Measurements from ENCODE around the gene SPOCK1. TPM values are rescaled to one million over a fixed set of nuclear protein-coding genes. Genes with fewer than 3 reads are reported as not detected.

Gene SPOCK1
- total and polyA plus RNA-seq, 7 donors, result 4.2 to 52.7 (median 16.0) TPM

DNA sequence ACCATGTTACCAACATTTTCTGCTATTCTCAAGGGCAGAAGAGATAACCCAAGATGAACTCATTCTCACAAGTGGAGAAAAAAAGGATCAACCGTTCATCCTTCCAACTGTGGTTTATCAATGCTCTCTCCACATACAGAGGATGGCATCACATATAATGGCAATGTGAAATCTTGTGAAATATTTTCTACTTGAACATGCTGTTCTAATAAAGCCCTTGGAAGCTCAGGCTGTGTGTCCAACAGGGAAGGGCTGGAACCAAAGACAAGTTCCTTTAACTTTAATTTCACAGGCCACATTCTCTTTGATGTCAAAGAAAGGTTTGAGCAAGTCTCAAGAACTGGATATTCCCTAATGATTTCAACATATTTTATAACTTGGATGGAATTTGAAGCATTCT, 230.5 kb downstream of the SPOCK1 start:
- intact Hi-C loops (cut with DNase I), result no loop called here
- no peak for ATAC-seq
- H3K4me3 ChIP-seq, result no peak overlapping the region

DNA sequence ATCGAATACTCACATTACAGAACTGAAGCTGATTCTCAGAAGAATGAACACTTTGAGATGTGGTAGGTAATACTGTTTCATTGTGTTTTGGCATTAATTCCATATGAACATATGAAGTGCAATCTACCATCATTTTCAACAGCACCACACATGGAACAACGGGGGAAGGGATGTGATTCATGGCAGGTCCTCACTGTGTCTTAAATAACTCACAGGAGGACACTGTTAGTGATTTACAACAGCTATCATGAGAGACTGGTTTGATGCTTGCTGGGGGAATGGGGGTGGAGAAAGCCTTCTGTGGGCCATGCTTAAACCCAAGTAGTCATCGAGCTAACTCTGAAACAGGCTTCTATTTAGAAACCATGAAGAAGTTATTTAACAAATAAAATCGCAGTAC, 232.9 kb downstream of the SPOCK1 start:
- WGBS, 3 donors, result 59 to 73% (median 71%) methylated on average over 4 of the region's 4 CpGs
- H3K27ac ChIP-seq, result no peak overlapping the region
- DNase-seq (no peak), ATAC-seq (no peak)
- intact Hi-C loops (cut with DNase I), result no loop called here
- no peaks in the 10 kb centered on the region for H3K9me3 ChIP-seq
- H3K27me3 ChIP-seq (ENCODE audit: insufficient read depth in 3 of 3, low read length in 2 of 3), result no peaks in the 10 kb centered on the region
- H3K36me3 ChIP-seq (ENCODE audit: insufficient read depth in 1 of 2, low read depth in 1 of 2), result no peaks in the 10 kb centered on the region
- no peak overlapping the region for H3K4me3 ChIP-seq
- H3K4me1 ChIP-seq, result no peaks in the 10 kb centered on the region
- TF ChIP-seq, protein P1, sequence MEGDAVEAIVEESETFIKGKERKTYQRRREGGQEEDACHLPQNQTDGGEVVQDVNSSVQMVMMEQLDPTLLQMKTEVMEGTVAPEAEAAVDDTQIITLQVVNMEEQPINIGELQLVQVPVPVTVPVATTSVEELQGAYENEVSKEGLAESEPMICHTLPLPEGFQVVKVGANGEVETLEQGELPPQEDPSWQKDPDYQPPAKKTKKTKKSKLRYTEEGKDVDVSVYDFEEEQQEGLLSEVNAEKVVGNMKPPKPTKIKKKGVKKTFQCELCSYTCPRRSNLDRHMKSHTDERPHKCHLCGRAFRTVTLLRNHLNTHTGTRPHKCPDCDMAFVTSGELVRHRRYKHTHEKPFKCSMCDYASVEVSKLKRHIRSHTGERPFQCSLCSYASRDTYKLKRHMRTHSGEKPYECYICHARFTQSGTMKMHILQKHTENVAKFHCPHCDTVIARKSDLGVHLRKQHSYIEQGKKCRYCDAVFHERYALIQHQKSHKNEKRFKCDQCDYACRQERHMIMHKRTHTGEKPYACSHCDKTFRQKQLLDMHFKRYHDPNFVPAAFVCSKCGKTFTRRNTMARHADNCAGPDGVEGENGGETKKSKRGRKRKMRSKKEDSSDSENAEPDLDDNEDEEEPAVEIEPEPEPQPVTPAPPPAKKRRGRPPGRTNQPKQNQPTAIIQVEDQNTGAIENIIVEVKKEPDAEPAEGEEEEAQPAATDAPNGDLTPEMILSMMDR (IDR thresholded peaks at IDR 0.05), result no peak

More for the DNA sequence above, 230.5 kb downstream of the SPOCK1 start:
- H3K36me3 ChIP-seq (ENCODE audit: insufficient read depth in 1 of 2, low read depth in 1 of 2), result no peaks in the 10 kb centered on the region
- H3K27ac ChIP-seq, result no peak overlapping the region
- TF ChIP-seq, protein P1 (IDR thresholded peaks at IDR 0.05), result no peak
- DNase-seq, result no peak
- WGBS, 3 donors, result 64 to 82% (median 71%) methylated on average over 1 of the region's 1 CpG
- no peaks in the 10 kb centered on the region for H3K9me3 ChIP-seq
- H3K4me1 ChIP-seq, result no peaks in the 10 kb centered on the region
- H3K27me3 ChIP-seq (ENCODE audit: insufficient read depth in 3 of 3, low read length in 2 of 3), result no peaks in the 10 kb centered on the region

DNA sequence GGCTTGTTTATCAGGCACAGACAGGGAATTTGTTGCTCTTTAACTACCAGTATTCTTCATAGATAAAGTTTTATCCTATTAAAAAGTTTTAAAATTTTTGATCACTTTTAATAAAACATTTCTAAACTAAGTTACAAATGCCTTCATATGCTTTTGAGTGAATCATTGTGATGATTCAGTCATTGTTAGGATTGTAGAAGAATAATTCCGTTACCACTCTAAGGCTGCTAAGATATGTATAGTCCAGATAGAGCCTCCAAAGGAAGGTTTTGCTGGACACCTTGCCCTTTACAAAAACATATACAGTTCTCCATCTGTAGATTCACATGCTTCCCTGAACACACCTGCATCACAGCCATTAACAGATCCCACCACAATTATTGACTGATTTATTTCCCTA, 233.7 kb downstream of the SPOCK1 start:
- intact Hi-C loops (cut with DNase I), result no loop called here
- TF ChIP-seq, protein P1 (IDR thresholded peaks at IDR 0.05), result no peak
- no peak for ATAC-seq
- WGBS, 3 donors, result 88 to 100% (median 97%) methylated on average over 1 of the region's 1 CpG
- Histone ChIP-seq H3K27ac (no peak overlapping the region), H3K4me3 (no peak overlapping the region), H3K4me1 (no peaks in the 10 kb centered on the region), H3K9me3 (no peaks in the 10 kb centered on the region), H3K27me3 (ENCODE audit: insufficient read depth in 3 of 3, low read length in 2 of 3) (no peaks in the 10 kb centered on the region), H3K36me3 (ENCODE audit: insufficient read depth in 1 of 2, low read depth in 1 of 2) (no peaks in the 10 kb centered on the region)
- no peak for DNase-seq

DNA sequence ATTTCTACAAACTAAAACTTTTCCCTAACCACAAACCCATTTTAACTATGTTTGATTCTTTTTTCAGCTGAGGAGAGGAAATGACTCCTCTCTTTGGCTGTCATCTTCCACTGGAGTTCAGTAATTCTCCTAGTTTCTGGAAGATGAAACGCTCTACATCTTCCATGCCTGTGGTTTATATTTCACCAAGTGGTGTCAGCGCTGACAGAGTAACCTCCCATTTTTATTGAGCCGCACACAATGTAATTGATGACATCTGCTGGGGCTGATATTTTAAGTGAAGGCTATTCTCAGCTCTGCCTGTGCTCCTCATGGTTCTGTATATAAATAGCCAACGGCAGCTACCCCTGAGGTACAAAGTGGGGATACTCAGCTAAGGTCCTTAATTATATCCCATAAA, 234.6 kb downstream of the SPOCK1 start:
- no peak for DNase-seq
- Histone ChIP-seq H3K4me1 (no peaks in the 10 kb centered on the region), H3K27me3 (ENCODE audit: insufficient read depth in 3 of 3, low read length in 2 of 3) (no peaks in the 10 kb centered on the region), H3K4me3 (no peak overlapping the region), H3K9me3 (no peaks in the 10 kb centered on the region), H3K36me3 (ENCODE audit: insufficient read depth in 1 of 2, low read depth in 1 of 2) (no peaks in the 10 kb centered on the region), H3K27ac (no peak overlapping the region)
- TF ChIP-seq, protein P1 (IDR thresholded peaks at IDR 0.05), result no peak
- WGBS, 3 donors, result 66 to 73% (median 69%) methylated on average over 4 of the region's 4 CpGs
- intact Hi-C loops (cut with DNase I), result no loop called here
- peak in 1 of 4 donors; percentile 61 for ATAC-seq

DNA sequence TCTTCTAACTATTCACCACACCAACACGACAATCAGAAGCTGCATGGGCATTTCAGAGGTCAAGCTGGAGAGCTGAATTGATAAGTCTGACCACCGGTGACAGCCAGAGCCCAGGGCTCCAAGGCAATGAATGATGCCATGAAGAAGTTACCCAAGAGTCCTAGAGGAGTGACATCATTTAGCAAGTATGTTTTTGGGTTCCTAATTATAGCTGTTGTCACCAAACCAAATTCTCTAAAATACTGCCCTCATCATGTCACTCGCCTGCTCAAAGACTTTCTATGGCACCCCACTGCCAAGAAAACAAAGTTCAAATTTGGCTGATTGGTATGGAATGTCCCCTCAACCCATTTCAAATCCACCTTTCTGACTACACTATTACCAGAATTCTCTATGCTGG, 235.1 kb downstream of the SPOCK1 start:
- TF ChIP-seq, protein P1 (IDR thresholded peaks at IDR 0.05), result no peak
- no peak overlapping the region for H3K4me3 ChIP-seq
- WGBS, 3 donors, result 72 to 87% (median 81%) methylated on average over 3 of the region's 3 CpGs
- H3K27ac ChIP-seq, result no peak overlapping the region
- H3K4me1 ChIP-seq, result no peaks in the 10 kb centered on the region
- ATAC-seq, result peak in 1 of 4 donors; percentile 63
- no peak for DNase-seq
- H3K27me3 ChIP-seq (ENCODE audit: insufficient read depth in 3 of 3, low read length in 2 of 3), result no peaks in the 10 kb centered on the region
- no peaks in the 10 kb centered on the region for H3K36me3 ChIP-seq (ENCODE audit: insufficient read depth in 1 of 2, low read depth in 1 of 2)
- H3K9me3 ChIP-seq, result no peaks in the 10 kb centered on the region
- intact Hi-C loops (cut with DNase I), result no loop called here
